Peyer's patch (tissue), 4 donors: Measurements from ENCODE around the gene UBAP1. TPM values are rescaled to one million over a fixed set of nuclear protein-coding genes. Genes with fewer than 3 reads are reported as not detected.
"Not testable (repeated sequence)": the region's sequence is repeated elsewhere in the genome, so short reads cannot be mapped to it uniquely, and the experiment has no call there.

Source experiments
- DNase-seq, 3 donors: peaks; one replicate each; pipeline ENCODE4 v3.0.0-alpha.2; 2017 to 2019
- H3K27ac ChIP-seq, 4 donors: fragments of 200-600 bp; sonication (generic); one replicate each; pipeline ENCODE4 v1.5.1; 2016 to 2019
- H3K27me3 ChIP-seq, 2 donors: fragments of 200-600 bp; sonication (generic); one replicate each; pipeline ENCODE4 v1.5.1; 2019
- H3K36me3 ChIP-seq, 3 donors: fragments of 200-600 bp; sonication (generic); one replicate each; pipeline ENCODE4 v1.5.1; 2016 to 2019
- H3K4me1 ChIP-seq, 4 donors: fragments of 200-600 bp; sonication (generic); one replicate each; pipeline ENCODE4 v1.5.1; 2016 to 2019
- H3K4me3 ChIP-seq, 4 donors: fragments of 200-600 bp; sonication (generic); 1 replicate in 3 of 4; 2 replicates in 1 of 4; pipeline ENCODE4 v1.5.1; 2016 to 2019; ENCODE audit warnings: mild to moderate bottlenecking in 1 of 4
- H3K9me3 ChIP-seq, 4 donors: fragments of 200-600 bp; sonication (generic); one replicate each; pipeline ENCODE4 v1.5.1; 2016 to 2019; ENCODE audit warnings: mild to moderate bottlenecking in 1 of 4
- CTCF ChIP-seq, 6 experiments: fragments of 450-650 bp in 4 of 6; fragments of 200-600 bp in 2 of 6; sonication (generic) in 1 of 6; IDR thresholded peaks; one replicate each; pipeline ENCODE4 v1.5.1; 2017 to 2019; ENCODE audit warnings: antibody characterized with exemption in 6 of 6, mild to moderate bottlenecking in 3 of 6, moderate library complexity in 1 of 6
- POLR2A ChIP-seq, 2 donors: fragments of 450-650 bp; IDR thresholded peaks; one replicate each; pipeline ENCODE4 v1.5.1; 2017; ENCODE audit warnings: antibody characterized with exemption in 2 of 2, mild to moderate bottlenecking in 2 of 2, moderate library complexity in 2 of 2
- total RNA-seq, 4 donors: library from RNA; depleted of rRNA; stranded (reverse); fragments of >200 nt; gene quantifications; one replicate each; pipeline ENCODE4 v1.1.0, GENCODE V29; 2016

UBAP1 gene
- total RNA-seq, 4 donors from 2014 or later: 19.8 to 40.2 (median 31.6) TPM

DNA sequence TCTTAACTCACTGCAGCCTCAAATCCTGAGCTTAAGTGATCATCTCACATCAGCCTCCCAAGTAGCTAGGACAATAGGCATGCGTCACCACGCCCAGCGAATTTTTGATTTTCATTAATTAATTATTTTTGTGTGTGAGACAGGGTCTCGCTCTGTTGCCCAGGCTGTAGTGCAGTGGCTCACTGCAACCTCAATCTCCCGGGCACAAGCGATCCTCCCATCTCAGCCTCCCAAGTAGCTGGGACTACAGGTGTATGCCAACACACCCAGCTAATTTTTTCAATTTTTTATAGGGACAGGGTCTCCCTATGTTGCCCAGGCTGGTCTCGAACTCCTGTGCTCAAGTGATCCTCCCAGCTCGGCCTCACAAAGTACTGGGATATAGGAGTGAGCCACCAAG is 41.4 kb downstream of the UBAP1 start:
- Histone ChIP-seq H3K27me3 (no peaks in the 10 kb centered on the region), H3K27ac (no peak overlapping the region), H3K4me3 (no peak overlapping the region), H3K36me3 (no peaks in the 10 kb centered on the region), H3K9me3 (no peaks in the 10 kb centered on the region), H3K4me1 (no peaks in the 10 kb centered on the region)
- TF ChIP-seq POLR2A (IDR thresholded peaks at IDR 0.05): no peak
- TF ChIP-seq CTCF (IDR thresholded peaks at IDR 0.05): no peak
- DNase-seq: no peak

- H3K4me1 ChIP-seq: no peaks in the 10 kb centered on the region
- H3K27me3 ChIP-seq: no peaks in the 10 kb centered on the region
- H3K4me3 ChIP-seq: no peak overlapping the region
- DNase-seq: no peak
- no peak overlapping the region for H3K27ac ChIP-seq
- no peak for TF ChIP-seq POLR2A (IDR thresholded peaks at IDR 0.05)
- TF ChIP-seq CTCF (IDR thresholded peaks at IDR 0.05): no peak
- no peaks in the 10 kb centered on the region for H3K36me3 ChIP-seq
- H3K9me3 ChIP-seq: no peaks in the 10 kb centered on the region
Observed at GRCh38 chr9:34224349-34224748, 45.5 kb downstream of the UBAP1 start.

DNA sequence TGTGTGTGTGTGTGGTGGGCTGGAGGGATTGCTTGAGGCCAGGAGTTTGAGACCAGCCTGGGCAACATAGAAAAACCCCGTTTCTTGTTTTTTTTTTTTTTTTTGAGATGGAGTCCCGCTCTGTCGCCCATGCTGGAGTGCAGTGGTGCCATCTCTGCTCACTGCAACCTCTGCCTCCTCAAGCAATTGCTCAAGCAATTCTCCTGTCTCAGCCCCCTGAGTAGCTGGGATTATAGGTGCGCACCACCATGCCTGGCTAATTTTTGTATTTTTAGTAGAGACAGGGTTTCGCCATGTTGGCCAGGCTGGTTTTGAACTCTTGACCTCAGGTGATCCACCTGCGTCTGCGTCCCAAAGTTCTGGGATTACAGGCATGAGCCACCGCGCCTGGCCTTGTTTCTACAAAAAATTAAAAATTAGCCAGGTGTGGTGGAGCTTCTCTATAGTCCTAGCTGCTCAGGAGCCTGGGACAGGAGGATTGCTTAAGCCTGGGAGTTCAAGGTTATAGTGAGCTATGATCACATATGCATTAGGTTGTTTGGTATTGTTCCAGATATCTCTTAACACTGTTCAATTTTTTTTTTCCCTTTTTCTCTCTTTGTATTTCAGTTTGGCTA is 47.4 kb downstream of the UBAP1 start:
- H3K9me3 ChIP-seq, H3K4me3 ChIP-seq, DNase-seq, H3K27me3 ChIP-seq, H3K4me1 ChIP-seq, H3K27ac ChIP-seq, H3K36me3 ChIP-seq: not testable (repeated sequence)

DNA sequence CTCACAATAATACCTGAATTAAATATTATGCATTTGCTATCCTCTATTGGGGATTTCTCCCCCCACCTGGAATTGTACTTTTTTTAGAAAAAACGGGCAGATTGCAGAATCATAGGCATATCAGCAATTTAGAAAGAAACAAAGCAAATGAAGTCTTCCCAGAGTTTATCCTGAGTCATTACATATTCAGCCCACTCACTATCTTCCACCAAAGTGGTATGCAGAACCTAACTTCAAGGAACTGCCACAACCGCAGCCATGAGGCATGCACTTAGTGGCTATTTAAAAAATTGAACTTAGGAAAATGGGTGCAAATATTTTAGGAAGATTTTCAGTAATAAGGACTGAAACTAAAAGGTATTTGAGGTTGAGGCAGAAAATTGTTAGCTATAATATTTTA is 48.6 kb downstream of the UBAP1 start:
- H3K4me3 ChIP-seq: no peak overlapping the region
- H3K27ac ChIP-seq: no peak overlapping the region
- H3K27me3 ChIP-seq: no peaks in the 10 kb centered on the region
- TF ChIP-seq POLR2A (IDR thresholded peaks at IDR 0.05): no peak
- TF ChIP-seq CTCF (IDR thresholded peaks at IDR 0.05): no peak
- H3K9me3 ChIP-seq: no peaks in the 10 kb centered on the region
- H3K36me3 ChIP-seq: no peaks in the 10 kb centered on the region
- H3K4me1 ChIP-seq: no peaks in the 10 kb centered on the region
- no peak for DNase-seq

- Histone ChIP-seq H3K36me3 (peaks cover 0 to 12% (median 0%) of the 10 kb centered on the region in 3 donors), H3K27ac (no peak overlapping the region), H3K27me3 (no peaks in the 10 kb centered on the region), H3K4me1 (no peaks in the 10 kb centered on the region), H3K4me3 (no peak overlapping the region), H3K9me3 (no peaks in the 10 kb centered on the region)
- no peak for TF ChIP-seq POLR2A (IDR thresholded peaks at IDR 0.05)
- no peak for TF ChIP-seq CTCF (IDR thresholded peaks at IDR 0.05)
- no peak for DNase-seq
Observed at GRCh38 chr9:34230556-34230955, 51.7 kb downstream of the UBAP1 start.

GRCh38 chr9:34232201-34232600 is 53.4 kb downstream of the UBAP1 start:
- Histone ChIP-seq H3K27ac (no peak overlapping the region), H3K4me3 (no peak overlapping the region), H3K4me1 (no peaks in the 10 kb centered on the region), H3K27me3 (no peaks in the 10 kb centered on the region), H3K36me3 (peaks cover 0 to 26% (median 0%) of the 10 kb centered on the region in 3 donors), H3K9me3 (no peaks in the 10 kb centered on the region)
- TF ChIP-seq POLR2A (IDR thresholded peaks at IDR 0.05): no peak
- TF ChIP-seq CTCF (IDR thresholded peaks at IDR 0.05): no peak
- DNase-seq: no peak
